Renal cortex interstitium (tissue), 15 donors: ENCODE data around the gene ACRV1. TPM values are rescaled to one million over a fixed set of nuclear protein-coding genes. Genes with fewer than 3 reads are reported as not detected.
"Not testable (repeated sequence)": the region's sequence is repeated elsewhere in the genome, so short reads cannot be mapped to it uniquely, and the experiment has no call there.

Experiments
- DNase-seq, 11 donors: peaks; one replicate each; pipeline ENCODE4 v3.0.0-alpha.2; 2013; ENCODE audit warnings: low read depth in 9 of 11, low spot score in 4 of 11; ENCODE audit errors: extremely low read depth in 1 of 11
- long read RNA-seq, 16 experiments: transcript quantifications; one replicate each; lab custom pipeline, GENCODE V29; 2026
- polyA plus RNA-seq, 3 donors: library from polyadenylated mRNA; unstranded; fragments of 120-200 nt; gene quantifications; one replicate each; pipeline ENCODE4 v1.2.1, GENCODE V29; 2013; ENCODE audit not compliant: insufficient read length in 3 of 3

ACRV1 gene, protein sequence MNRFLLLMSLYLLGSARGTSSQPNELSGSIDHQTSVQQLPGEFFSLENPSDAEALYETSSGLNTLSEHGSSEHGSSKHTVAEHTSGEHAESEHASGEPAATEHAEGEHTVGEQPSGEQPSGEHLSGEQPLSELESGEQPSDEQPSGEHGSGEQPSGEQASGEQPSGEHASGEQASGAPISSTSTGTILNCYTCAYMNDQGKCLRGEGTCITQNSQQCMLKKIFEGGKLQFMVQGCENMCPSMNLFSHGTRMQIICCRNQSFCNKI
- 1 to 10 TPM in 1 of 3 donors, under 1 TPM in 2; 0.39 to 1.4 (median 0.74) TPM for polyA plus RNA-seq
- long read RNA-seq, donor 1: 0 reads
- long read RNA-seq, donor 2: 0 reads
- long read RNA-seq, donor 3: 0 reads
- long read RNA-seq, donor 4: 0 reads
- long read RNA-seq, donor 5: 0 reads
- long read RNA-seq, donor 6: 0 reads
- long read RNA-seq, donor 7: 0 reads
- long read RNA-seq, donor 8: 0 reads
- long read RNA-seq, donor 9: 0 reads
- long read RNA-seq, donor 10: 0 reads
- long read RNA-seq, donor 11: 0 reads
- long read RNA-seq, donor 12: 0 reads
- long read RNA-seq, donor 13: 0 reads
- long read RNA-seq, donor 14: 0 reads
- long read RNA-seq, donor 15: 0 reads
- long read RNA-seq, donor 16: 0 reads

DNA sequence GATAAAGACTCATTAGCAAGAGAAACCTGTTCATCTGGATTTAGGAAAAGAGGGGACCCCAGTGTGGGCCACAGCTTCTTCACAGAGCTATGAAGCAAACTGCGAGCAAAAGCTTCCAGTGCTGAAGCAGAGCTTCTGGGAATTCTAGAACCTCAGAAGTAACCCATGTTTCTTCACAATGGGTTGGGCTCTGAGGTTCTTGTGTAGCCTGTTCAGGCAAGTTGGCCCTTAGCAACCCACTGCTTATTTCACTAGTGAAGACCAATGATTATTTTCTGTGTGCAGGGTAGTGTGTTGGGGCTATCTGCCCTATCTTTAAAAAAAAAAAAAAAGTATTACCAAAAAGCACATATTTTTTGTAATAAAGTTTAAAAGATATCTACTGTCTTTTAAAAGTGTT, at the start of gene ACRV1:
ACRV1 (minus strand) TSS at position 101 of the 400 bp plus-strand sequence; CDS start at position 34, 67 bp downstream.
- DNase-seq: no peak

DNA sequence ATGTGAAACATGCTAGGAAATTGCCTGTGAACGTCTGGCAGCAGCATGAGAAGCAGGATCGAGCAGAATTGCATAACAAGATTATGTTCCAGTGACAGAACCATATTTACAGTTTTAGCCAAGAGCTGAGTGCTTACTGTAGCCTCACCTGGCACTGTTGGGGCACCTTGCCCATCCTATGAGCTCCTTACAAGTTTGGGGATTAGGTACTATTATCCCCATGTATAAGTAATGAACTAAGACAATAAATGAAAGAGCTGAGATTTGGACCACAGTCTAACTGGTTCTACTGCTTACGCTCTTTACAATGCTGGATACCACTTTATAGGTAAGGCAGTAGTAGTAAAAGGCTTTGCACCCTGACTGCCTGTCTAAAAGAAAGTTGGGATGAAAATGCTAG, 48.3 kb upstream of the ACRV1 start:
- DNase-seq: no peak

DNA sequence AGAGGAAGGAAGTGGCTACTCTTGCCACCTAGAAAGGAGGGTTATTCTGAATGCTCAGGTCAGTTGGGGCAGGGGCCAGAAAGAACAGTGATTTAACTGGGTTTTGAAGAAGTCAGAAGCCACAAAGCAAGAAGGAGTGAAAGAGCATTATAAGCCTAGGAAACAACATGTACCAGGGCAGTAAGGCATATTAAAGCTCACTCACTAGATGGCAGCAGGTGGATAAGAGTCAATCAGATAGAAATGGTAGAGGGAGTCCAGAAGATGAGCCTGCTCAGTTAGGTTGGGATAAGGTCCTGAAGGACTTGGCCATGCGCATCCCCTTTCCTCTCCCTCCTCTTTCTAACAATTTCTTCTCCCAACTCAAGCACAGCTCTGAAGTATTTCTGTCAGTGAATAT, 43.5 kb upstream of the ACRV1 start:
- DNase-seq: no peak

DNA sequence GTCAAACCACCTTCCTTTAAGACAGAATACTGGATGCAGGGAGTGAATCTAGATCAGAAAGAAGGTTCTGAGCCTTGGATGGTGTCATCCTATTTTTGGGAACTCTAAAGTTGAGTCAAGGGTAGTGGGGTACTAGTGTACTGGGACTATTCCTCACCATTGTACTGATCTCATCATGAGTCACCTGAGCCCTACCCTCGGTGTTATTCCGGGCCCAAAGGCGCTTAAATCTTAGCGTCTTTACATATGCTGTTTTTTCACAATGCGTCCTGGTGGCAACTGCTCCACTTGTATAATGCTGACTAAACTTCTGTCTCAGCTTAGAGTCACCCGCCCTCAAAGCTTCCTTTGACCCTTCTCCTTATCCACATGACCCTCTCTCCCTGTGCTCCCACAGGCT, 40.1 kb upstream of the ACRV1 start:
- no peak for DNase-seq

DNA sequence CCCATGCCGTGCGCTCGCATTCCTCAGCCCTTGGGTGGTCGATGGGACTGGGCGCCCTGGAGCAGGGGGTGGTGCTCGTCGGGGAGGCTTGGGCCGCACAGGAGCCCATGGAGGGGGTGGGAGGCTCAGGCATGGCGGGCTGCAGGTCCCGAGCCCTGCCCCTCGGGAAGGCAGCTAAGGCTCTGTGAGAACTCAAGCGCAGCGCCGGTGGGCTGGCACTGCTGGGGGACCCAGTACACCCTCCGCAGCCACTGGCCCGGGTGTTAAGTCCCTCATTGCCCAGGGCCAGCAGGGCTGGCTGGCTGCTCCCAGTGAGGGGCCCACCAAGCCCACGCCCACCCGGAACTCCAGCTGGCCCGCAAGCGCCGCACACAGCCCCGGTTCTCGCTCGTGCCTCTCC, 24.0 kb upstream of the ACRV1 start:
- not testable (repeated sequence) for DNase-seq

DNA sequence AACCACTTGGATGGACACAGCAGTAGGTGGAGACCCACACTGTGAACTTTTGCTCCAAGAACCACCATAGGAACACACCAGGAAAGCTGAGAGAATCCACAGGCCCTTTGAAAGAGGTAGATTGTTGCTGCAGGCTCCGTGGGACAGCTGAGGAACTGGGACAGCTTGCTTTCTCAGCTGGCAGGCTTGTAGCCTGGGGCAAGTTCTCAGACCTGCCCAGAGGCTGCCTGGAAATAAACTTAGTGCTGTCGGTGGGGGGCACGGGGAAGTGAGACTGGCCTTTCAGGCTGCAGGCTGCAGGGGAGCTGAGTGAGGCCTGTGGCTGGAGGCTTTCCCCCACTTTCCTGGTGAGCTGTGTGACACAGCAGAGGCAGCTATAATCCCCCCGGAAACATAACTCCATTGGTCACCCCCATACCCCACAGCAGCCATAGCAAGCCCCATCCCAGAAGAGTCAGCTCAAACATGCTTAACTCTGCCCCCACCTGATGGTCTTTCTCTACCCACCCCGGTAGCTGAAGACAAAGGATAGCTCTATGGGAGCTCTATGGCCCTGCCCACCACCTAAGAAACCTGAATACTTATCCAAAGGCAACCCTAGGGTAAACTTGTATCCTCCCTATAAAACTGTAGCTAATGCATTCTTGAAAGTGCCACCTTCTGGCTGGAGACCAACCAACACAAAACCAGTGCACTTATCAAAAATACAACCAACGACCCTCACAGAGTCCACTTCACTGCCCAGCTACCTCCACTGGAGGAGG, 21.4 kb upstream of the ACRV1 start:
- DNase-seq: no peak

DNA sequence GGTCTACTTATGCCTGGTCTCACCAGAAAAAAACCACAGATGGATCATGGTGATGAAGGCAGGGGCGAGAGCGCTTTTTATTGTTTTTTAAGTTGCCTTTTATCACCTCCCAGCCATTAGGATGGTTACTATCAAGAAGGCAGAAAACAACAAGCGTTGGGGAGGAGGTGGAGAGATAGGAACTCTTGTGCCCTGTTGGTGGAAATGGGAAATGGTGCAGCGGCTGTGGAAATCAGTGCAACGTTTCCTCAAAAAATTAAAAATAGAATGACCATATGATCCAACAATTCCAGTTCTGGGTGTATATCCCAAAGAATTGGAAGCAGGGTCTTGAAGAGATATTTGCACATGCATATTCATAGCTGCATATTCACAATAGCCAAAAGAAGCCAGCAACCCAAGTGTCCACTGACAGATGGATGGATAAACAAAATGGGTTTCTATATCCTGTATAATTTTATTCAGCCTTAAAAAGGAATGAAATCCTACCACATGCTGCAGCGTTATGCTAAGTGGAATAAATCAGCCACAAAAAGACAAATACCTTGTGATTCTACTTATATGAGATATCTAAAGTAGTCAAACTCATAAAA, 20.5 kb upstream of the ACRV1 start:
- DNase-seq: no peak

DNA sequence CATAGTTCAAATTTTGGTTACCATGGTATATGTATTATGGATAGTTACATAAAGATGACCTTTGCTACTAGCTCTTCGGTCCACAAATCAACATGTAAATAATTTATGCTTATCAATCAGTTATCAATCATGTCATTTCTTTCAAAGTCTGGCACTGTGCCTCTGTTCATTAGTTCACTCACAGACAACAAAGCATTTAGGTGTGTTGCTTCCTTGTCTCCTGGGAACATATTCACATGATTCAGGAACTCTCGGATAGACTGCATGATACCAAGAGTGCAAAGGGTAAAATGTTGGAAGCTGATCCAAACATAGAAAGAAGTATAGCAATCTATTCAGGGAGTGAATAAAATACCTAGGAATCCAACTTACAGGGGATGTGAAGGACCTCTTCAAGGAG, 14.3 kb upstream of the ACRV1 start:
- DNase-seq: no peak

DNA sequence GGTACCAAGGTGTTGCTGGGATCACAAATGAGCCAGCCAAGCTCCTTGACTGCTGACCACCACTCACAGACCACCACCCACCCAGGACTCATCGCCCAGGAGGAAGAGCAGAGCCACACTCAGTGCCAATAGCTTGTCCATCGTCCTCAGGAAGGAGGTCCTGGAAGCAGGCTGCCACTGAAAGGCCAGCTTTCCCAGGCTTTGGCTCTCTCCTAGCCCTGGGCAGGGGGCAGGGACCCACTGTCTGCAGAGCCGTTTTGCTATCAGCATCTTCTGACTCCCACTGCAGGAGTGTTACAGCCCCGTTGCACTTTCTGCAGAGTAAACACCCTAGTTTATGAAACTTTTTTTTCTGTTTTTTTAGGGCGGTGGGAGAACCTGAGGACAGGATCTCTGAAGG, 12.2 kb upstream of the ACRV1 start:
- no peak for DNase-seq

DNA sequence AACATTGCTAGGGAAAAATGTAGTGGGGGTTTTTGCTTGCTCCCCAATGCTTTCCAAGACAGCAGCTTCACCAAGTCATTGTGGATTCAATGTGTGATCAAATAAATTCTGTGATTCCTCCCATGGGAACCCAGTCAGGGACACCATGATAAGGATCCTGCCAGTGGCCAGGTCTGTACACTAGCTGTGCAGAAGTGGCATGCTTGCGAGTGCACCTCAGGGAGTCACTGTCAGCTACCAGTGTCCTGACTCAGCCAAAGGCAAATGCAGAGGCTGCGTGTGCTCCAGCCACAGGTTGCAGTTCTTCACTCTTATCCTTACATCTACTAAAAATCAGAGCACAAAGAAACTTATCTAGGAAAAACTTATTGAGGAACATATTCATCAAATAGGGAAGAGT, 9.4 kb upstream of the ACRV1 start:
- no peak for DNase-seq

DNA sequence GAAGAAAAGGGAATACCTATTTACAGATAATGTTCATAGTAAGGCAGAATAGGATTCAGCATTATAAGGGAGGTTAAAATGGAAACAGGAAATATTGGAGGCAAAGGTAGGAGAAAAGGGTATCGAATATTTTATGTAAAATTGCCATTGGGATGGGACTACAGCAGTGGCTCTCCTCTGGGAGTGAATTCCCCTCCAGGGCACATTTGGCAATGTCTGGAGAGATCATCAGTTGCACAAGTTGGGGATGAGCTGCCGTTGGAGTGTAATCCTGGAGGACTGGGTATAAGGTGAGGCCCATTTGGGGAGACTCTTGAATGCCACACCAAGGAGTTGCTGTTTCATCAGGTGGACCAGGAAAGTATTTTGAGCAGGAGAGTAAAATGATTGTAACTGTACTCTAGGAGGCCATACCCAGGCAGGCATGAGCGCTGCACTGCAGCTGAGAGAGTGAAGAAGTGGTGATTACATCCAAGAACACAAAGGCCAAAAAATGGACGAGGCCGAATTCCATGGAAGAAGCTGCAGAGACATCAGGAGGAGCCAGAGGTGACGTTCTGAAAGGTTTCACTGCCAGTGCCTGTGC, 8.7 kb upstream of the ACRV1 start:
- no peak for DNase-seq

DNA sequence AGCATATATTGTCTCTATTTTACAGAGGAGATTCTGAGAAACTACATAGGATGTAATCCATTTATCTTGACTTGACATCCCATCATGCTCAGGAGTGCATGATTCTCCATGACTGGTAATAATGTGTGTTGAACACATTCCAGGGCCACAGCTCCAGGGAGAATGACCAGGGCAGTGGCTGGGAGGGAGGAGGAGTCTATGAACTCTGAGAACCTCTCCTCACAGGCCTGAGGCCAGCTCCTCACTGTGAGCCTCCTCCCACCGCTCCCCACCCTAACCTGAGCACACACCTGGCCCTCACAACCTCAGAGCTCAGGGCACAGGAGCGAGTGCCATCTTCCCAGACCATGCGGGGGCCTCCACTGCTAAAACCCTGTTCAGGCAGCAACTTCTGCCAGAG, 8.0 kb upstream of the ACRV1 start:
- DNase-seq: no peak

DNA sequence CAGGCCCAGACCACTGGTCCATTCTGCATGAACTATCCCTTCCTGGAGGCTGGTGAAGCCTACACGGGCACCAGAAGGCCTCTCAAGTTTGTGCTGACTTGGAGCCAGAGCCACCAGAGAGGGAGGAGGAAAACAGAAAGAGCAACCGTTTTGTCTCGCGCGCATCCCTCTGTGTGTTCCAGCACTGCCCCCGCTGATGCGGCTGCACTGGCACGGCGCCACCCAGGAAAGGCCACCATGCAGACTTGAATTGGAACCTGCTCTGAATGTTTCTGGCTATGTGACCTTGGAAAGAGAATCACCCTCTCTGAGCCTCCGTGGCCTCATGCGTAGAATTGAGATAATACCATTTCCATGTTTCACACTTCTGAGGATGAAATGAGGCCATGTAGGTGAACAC, 7.4 kb upstream of the ACRV1 start:
- DNase-seq: no peak

DNA sequence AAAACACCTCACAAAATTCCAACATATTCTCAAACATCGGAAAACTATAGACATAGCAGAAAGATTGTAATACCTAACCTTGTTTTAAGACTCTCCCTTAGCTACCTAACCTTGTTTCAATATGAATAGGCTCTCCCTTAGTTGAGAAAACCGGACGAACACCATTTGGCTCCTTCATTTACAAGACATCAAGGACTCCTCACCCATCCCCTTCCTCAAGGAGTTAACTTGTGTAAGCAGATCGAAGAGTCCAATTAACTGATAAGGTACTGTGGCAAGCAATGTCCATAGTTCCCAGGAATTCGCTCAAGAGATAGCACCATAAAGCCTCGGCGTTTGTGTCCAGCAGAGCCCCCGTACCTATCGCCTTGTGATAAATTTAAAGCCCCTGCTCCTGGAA, 4.6 kb upstream of the ACRV1 start:
- no peak for DNase-seq

DNA sequence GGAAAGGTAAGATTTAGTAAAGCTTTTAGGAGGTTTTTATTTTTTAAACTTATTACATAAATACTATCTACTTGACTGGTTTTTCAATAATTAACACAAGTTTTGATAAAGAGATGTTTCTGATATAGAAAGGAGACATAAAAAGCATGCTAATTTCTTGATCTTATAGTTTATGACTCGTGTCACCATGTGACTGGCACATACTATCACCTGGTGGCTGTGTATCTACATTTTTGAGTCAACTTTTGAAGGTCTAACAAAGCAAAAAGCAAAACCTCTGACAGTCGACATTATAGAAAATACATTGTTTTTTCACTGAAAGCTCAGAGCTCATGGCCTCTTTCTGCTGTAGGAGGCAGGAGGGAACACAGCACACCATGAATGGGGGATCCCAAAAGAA, 810 bp downstream of the ACRV1 start:
- no peak for DNase-seq

DNA sequence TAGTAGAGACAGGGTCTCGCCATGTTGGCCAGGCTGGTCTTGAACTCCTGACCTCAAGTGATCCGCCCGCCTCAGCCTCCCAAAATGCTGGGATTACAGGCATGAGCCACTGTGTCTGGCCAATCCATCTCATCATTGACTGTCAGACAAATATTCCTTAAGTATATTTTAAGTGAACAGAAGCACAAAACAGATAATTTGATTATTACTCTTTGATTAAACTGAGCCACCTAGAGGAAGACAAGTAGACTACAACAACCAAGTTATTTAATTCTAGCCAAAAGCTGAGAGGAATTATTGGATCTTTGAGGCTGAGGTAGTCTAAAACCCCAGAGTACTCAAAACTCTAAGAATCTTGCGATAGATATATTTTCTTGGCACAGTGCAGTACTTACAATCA, 1.2 kb downstream of the ACRV1 start:
- no peak for DNase-seq

DNA sequence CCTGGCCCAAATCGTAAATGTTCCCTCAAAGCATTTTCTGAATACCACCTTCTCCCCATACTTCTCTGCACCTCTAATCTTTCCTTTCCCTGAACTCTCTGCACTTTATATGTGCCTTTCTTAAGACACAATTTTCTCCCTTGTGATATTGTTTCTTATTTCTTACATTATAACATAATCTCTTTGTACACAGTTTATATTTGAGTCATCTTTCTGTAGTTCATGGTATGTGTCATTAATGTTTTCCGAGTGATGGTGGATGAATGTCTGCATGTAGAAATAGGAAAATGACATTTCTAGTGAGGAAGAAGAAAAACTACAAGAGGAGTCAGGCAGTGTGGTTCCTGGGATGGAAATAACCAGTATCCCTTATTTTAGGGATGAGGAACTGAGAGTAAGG, 5.5 kb downstream of the ACRV1 start:
- no peak for DNase-seq

DNA sequence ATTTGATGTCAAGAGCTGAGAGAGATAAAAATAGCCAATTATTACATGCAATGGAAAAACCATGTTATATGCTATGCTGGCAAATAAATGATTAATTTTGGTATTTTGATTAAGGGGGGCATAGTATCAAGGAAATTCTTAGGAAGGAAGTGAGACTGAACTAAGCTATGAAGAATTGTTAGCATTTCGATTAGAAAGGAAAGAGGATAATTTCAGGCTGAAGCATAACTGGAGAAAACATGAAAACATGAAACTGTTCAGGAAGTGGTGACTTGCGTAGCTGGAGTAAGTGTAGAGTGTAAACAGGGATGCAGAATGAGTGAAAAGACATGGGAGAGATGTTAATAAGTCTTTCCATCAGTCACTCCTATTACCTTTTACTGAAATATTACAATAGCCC, 6.4 kb downstream of the ACRV1 start:
- DNase-seq: no peak

DNA sequence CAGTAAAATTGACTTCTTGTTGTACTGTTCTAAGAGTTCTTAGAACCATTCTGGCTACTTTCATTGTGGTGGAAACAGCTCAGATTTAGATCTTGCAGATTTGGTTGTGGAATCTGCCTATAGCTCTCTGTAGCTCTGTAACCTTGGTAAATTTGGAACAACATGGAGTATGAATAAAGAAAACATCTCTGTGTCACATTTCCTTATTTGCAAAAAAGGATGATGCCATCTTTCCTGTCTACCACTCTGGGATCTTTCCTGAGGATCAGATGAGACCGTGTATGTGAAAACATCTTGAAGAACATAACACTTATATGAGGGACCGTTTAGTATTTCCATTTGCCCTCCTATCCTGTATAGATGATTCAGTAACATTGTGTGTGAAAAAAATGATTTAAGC, 9.1 kb downstream of the ACRV1 start:
- DNase-seq: no peak
